HG03064 (cell line): Measurements from ENCODE around the gene SNX15.
"Not testable (repeated sequence)": the region's sequence is repeated elsewhere in the genome, so short reads cannot be mapped to it uniquely, and the experiment has no call there.

Source experiments
- ATAC-seq: cut with Tn5 transposase; IDR thresholded peaks from one replicate; pipeline ENCODE4 v1.9.1; 2021; ENCODE audit warnings: low read depth; ENCODE audit not compliant: unreplicated experiment

The SNX15 gene

DNA sequence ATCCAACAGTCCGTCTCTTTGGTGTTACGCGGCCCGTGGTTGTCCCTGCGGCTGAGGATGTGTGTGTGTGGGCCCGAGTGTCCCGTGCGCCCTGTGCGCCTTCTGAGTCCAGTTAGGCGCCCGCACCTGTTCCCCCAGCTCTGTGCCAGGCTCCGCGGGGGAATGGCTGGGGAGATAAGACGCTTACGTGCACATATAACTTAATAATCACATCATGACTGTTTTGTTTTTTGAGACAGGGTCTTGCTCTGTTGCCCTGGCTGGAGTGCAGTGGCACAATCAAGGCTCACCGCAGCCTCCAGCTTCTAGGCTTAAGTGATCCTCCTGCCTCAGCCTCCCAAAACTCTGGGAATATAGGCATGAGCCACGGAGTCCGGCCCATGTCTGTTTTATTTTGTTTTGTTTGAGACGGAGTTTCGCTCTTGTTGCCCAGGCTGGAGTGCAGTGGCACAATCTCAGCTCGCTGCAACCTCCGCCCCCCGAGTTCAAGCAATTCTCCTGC lies 12.5 kb upstream of the SNX15 start:
- no peak for ATAC-seq

DNA sequence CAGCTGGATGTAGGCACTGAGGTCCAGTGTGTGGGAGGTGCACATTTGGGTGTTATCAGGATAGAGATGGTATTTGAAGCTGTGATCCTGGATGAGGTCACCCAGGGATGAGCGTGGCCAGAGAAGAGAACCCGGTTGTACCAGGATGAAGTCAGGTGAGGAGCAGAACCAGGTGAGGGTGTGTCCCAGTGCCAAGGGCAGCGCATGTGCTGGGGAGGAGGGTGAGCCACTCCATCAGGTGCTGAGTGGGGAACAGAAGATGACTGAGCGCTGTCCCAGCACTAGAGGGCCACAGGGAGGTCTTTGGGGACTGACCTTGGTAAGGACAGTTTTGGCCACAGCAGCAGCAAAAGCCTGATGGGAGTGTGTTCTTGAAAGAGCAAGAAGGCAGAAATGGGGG lies 10.5 kb upstream of the SNX15 start:
- ATAC-seq, result no peak

- no peak for ATAC-seq
Measured at GRCh38 chr11:65017937-65018336, 9.3 kb upstream of the SNX15 start.

DNA sequence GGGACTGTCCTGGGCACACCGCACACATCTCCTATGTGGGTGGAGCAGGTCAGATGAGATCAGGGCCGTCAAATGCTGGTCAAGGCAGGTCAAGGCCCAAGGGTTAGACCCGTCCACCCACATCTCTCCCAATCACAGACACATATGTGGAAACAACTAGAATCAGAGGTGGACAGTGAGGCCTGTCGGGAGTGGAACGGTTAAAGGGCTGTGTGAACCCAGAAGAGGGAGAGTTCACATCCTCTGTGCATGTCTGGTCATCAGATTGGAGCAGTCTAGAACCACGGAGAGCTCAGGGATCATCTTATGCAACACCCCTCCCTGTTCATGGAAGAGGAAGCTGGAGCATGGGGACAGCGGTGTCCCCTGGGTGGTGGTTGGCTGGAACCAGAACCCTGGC lies 7.4 kb upstream of the SNX15 start:
- no peak for ATAC-seq

DNA sequence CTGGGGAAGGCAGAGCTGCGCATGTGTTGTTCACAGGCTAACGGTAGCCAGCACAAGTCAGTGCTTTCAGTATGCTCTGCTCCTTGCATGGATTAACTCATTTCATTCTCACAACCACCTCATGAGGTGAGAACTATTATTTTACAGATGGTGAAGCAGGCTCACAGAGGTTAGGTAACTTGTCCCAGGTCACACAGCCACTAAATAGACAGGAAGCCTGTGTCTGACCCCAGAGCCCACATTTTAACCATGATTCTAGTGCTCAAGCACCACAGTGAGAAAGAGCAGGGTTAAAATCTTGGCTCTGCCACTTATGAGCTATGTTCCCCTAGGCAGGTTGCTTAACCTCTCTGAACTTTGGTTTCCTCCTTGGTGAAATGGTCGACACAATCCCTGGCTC lies 6.2 kb upstream of the SNX15 start:
- no peak for ATAC-seq

- ATAC-seq, result no peak
Measured at GRCh38 chr11:65021509-65021908, 5.7 kb upstream of the SNX15 start.

DNA sequence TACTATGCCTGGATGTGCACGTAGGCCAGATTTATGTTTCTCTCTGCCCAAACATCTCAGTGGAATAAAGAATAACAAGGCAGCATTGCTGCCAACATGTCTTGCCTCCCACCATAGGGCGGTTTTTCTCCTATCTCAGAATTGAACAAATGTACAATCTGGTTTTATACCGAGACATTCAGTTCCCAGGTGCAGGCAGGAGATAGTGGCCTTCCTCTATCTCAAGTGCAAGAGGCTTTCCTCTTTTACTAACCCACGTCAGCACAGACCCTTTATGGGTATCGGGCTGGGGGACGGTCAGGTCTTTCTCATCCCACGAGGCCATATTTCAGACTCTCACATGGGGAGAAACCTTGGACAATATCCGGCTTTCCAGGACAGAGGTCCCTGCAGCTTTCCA lies 3.7 kb upstream of the SNX15 start:
- ATAC-seq, result not testable (repeated sequence)

- no peak for ATAC-seq
Measured at GRCh38 chr11:65026810-65027209, 429 bp upstream of the SNX15 start.

- ATAC-seq, result no peak
Measured at GRCh38 chr11:65032216-65032615, 5.0 kb downstream of the SNX15 start.

DNA sequence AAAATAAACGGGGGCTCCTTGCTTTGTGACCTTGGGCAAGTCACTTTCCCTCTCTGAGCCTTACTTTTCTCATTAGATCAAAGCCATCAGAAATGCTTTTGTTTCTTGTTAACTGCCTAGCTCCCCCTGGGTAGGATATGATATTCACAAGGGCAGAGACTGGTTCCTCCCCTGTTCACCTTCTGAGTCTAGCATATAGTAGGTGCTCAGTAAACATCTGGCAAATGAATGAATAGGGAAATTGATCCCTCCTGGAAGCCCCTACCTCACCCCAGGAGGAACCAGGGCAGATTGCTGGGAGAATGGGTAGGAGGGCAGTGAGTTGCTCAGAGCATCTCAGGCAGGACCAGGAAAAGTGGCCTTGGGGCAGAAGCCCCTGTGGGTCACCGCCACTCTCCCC lies 7.2 kb downstream of the SNX15 start:
- no peak for ATAC-seq

GRCh38 chr11:65035579-65035978 lies 8.3 kb downstream of the SNX15 start:
- ATAC-seq, result no peak

- no peak for ATAC-seq
Measured at GRCh38 chr11:65036931-65037330, 9.7 kb downstream of the SNX15 start.

DNA sequence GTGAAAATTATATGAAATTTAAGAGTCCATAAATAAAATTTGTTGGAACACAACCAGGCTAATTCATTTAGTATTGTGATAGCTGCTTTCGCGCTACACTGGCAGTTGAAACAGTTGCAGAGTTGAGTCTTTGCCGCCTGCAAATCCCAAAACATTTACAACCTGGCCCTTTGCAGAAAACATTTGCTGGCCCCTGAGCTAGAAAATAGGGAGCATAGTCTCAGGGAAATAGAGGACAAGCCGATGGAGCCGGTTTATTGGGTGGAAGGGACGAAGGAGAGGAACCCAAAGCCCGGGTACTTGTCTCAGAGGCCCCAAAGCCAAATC lies 13.2 kb downstream of the SNX15 start:
- no peak for ATAC-seq

DNA sequence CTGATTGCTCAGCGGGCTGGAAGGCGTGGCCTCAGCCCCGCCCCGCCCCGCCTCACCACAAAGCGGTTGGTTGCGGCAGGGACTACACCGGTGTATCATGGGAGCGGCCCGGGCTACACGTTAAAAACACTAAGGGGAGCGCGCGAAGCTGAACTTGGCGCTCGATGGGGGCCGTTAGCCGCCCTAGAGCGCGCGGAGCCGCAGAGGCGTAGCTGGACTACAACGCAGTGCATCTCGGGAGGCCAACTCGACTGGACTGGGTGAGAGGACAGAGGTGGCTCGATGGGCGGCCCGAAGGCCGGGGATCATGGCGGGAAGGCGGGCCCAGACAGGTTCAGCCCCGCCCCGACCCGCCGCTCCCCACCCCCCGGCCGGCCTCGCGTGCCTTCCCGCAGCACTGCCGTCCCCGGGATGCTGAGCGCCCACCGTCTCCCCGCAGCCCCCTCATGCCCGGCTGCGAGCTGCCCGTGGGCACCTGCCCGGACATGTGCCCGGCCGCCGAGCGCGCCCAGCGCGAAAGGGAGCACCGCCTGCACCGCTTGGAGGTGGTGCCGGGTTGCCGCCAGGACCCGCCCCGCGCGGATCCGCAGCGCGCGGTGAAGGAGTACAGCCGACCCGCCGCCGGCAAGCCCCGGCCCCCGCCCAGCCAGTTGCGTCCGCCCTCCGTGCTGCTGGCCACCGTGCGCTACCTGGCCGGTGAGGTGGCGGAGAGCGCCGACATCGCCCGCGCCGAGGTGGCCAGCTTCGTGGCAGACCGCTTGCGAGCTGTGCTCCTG lies 13.8 kb downstream of the SNX15 start, which contains the start of gene SAC3D1:
TSS of gene SAC3D1 (plus strand) at position 364 of the 776 bp plus-strand sequence. CDS start at position 447, 83 bp downstream.
- ATAC-seq, result peak; percentile 70

DNA sequence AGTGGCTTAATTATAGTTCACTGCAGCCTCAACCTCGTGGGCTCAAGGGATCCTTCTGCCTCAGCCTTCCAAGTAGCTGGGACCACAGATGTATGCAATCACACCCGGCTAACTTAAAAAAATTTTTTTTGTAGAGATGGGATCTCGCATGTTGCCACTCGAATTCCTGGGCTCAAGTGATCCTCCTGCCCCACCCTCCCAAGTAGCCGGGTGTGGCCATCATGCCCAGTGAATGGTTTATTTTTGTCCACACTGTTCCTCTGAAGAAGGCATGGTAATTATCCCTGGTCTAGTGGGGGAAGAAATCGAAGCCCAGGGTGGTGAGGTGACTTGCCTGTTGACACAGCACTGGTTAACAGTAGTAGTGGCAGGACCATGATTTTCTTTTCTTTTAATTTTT lies 15.7 kb downstream of the SNX15 start:
- no peak for ATAC-seq

DNA sequence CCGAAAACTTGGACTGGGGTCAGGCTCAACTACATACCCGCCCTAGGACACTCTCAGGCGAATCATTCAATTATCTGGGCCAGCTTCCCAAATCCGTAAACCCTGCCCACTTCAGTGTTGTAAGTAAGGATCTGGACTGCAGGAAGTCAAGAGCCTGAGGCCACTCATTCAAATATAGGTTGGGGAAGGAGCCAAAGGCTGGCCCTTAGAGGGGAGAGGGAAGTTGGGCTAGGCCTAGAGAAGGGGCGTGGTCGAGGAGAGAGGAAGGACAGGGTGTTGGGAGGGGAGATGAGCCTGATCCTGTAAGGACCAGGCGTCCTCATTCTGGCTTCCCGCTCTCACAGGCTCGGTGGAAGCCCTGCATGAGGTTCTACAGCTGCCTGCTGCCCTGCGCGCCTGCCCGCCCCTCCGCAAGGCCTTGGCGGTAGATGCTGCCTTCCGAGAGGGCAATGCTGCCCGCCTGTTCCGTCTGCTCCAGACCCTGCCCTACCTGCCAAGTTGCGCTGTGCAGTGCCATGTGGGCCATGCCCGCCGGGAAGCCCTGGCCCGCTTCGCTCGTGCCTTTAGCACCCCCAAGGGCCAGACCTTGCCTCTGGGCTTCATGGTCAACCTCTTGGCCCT lies 16.8 kb downstream of the SNX15 start:
- ATAC-seq, result no peak

DNA sequence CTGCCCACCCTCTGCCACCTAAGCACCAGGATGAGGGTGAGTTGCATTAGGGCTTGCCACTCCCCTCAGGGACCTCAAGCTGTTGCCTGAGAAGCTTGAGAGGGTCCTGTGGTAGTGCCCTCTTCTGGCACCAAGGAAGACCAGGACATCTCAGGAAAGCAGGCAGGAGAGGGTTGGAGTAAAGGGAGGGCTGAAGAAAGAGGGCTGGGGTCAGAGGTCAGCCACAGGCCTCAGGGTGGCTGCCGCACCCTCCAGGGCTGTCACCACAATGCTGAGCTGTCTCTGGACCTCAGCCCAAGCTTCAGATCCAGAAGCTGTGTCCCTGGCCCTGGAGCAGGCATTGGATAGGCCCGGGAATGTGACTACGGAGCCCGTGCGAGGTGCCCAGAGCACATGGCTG lies 17.8 kb downstream of the SNX15 start:
- no peak for ATAC-seq

GRCh38 chr11:65045728-65046127 lies 18.5 kb downstream of the SNX15 start:
- no peak for ATAC-seq

DNA sequence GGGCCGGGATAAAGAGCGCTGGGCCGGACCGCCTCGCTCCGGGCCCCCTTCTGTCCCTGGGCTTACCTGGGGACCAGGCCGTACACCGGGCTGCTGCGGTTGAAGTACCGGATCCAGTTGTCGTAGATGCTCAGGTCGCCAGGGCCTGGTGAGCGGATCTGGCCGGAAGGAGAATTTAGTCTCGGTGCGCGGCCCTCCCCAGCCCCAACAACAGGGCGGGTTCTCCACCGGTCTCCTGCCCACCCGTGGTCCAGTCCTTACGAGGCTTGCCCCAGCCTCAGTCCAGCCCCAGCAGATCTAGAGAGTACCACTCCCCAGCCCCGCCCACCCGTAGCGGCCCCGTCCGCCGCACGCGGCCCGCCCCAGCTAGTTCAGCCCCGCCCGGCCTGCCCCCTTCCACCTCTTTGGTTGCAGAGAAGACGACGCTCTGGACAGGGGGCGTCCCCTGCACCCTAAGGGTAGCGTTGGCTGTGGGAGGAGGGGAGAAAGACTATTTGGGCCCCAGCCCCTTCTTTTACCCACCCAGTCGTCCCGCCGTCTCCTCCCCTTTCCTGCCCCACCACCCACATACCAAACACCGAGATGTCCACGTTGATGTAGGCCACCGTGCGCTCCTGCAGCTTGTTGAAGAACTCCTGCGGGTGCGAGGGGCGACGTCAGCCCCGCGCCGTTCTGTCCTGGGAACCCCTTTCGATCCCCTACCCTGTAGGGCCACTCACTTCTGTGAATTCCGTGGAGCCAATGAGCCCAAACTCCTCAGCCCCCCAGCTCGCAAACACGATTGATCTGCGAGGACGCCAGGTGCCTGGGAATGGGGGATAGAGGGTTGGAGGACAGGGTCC lies 20.6 kb downstream of the SNX15 start:
- no peak for ATAC-seq

DNA sequence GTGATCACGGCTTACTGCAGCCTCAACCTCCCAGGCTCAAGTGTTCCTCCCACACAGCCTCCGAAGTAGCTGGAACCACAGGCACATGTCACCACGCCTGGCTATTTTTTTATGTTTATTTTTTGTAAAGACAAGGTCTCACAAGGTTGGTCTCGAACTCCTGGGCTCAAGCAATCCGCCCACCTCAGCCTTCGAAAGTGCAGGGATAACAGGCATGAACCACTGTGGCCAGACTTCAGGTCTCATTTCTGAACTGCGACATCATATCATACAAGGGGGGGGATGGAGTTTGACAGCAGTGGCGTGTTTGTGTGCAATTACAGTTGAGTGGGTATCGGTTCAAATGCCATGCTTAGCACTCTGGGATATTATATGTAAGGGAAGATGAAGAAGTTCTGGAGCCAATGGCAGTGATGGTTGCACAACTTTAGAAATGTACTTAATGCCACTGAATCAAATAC lies 24.2 kb downstream of the SNX15 start:
- ATAC-seq, result no peak

GRCh38 chr11:65053827-65054508 lies 26.7 kb downstream of the SNX15 start:
- no peak for ATAC-seq
